ENCODE results near the gene ICAM1. TPM values are rescaled to one million over a fixed set of nuclear protein-coding genes. Genes with fewer than 3 reads are reported as not detected.

The ICAM1 gene
- total and polyA plus RNA-seq, 2 of the 8 experiments (the other 6 are each of a cell fraction or from before 2014, with no cell fraction given) = 4.0 to 9.4 TPM

DNA sequence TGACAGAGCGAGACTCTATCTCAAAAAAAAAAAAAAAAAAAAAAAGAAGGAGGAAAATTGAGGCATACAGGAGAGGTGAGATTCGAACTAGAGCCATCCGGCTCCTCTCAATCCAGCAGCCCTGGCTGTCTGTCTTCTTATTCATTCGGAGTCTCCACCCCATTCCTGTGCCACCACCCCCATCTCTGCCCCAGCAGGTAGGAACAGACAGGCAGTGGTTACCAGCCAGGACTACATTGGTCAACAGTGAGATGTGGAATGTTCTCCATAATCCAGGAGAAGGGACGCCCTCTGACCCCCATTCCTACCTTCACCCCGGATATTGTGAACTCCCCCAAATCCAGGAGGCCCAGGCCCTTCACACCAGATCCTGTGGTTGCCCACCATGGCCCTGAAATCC, 33.2 kb upstream of the ICAM1 start (continued):
- TF ChIP-seq, protein P1, sequence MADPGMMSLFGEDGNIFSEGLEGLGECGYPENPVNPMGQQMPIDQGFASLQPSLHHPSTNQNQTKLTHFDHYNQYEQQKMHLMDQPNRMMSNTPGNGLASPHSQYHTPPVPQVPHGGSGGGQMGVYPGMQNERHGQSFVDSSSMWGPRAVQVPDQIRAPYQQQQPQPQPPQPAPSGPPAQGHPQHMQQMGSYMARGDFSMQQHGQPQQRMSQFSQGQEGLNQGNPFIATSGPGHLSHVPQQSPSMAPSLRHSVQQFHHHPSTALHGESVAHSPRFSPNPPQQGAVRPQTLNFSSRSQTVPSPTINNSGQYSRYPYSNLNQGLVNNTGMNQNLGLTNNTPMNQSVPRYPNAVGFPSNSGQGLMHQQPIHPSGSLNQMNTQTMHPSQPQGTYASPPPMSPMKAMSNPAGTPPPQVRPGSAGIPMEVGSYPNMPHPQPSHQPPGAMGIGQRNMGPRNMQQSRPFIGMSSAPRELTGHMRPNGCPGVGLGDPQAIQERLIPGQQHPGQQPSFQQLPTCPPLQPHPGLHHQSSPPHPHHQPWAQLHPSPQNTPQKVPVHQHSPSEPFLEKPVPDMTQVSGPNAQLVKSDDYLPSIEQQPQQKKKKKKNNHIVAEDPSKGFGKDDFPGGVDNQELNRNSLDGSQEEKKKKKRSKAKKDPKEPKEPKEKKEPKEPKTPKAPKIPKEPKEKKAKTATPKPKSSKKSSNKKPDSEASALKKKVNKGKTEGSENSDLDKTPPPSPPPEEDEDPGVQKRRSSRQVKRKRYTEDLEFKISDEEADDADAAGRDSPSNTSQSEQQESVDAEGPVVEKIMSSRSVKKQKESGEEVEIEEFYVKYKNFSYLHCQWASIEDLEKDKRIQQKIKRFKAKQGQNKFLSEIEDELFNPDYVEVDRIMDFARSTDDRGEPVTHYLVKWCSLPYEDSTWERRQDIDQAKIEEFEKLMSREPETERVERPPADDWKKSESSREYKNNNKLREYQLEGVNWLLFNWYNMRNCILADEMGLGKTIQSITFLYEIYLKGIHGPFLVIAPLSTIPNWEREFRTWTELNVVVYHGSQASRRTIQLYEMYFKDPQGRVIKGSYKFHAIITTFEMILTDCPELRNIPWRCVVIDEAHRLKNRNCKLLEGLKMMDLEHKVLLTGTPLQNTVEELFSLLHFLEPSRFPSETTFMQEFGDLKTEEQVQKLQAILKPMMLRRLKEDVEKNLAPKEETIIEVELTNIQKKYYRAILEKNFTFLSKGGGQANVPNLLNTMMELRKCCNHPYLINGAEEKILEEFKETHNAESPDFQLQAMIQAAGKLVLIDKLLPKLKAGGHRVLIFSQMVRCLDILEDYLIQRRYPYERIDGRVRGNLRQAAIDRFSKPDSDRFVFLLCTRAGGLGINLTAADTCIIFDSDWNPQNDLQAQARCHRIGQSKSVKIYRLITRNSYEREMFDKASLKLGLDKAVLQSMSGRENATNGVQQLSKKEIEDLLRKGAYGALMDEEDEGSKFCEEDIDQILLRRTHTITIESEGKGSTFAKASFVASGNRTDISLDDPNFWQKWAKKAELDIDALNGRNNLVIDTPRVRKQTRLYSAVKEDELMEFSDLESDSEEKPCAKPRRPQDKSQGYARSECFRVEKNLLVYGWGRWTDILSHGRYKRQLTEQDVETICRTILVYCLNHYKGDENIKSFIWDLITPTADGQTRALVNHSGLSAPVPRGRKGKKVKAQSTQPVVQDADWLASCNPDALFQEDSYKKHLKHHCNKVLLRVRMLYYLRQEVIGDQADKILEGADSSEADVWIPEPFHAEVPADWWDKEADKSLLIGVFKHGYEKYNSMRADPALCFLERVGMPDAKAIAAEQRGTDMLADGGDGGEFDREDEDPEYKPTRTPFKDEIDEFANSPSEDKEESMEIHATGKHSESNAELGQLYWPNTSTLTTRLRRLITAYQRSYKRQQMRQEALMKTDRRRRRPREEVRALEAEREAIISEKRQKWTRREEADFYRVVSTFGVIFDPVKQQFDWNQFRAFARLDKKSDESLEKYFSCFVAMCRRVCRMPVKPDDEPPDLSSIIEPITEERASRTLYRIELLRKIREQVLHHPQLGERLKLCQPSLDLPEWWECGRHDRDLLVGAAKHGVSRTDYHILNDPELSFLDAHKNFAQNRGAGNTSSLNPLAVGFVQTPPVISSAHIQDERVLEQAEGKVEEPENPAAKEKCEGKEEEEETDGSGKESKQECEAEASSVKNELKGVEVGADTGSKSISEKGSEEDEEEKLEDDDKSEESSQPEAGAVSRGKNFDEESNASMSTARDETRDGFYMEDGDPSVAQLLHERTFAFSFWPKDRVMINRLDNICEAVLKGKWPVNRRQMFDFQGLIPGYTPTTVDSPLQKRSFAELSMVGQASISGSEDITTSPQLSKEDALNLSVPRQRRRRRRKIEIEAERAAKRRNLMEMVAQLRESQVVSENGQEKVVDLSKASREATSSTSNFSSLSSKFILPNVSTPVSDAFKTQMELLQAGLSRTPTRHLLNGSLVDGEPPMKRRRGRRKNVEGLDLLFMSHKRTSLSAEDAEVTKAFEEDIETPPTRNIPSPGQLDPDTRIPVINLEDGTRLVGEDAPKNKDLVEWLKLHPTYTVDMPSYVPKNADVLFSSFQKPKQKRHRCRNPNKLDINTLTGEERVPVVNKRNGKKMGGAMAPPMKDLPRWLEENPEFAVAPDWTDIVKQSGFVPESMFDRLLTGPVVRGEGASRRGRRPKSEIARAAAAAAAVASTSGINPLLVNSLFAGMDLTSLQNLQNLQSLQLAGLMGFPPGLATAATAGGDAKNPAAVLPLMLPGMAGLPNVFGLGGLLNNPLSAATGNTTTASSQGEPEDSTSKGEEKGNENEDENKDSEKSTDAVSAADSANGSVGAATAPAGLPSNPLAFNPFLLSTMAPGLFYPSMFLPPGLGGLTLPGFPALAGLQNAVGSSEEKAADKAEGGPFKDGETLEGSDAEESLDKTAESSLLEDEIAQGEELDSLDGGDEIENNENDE (IDR thresholded peaks at IDR 0.05; ENCODE audit: insufficient replicate concordance, low read length) = no peak
- TF ChIP-seq SP2 (IDR thresholded peaks at IDR 0.05; ENCODE audit: low read length) = no peak
- TF ChIP-seq SP4 (IDR thresholded peaks at IDR 0.05; ENCODE audit: low read length) = no peak
- TF ChIP-seq, protein P2, sequence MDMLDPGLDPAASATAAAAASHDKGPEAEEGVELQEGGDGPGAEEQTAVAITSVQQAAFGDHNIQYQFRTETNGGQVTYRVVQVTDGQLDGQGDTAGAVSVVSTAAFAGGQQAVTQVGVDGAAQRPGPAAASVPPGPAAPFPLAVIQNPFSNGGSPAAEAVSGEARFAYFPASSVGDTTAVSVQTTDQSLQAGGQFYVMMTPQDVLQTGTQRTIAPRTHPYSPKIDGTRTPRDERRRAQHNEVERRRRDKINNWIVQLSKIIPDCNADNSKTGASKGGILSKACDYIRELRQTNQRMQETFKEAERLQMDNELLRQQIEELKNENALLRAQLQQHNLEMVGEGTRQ (IDR thresholded peaks at IDR 0.05; ENCODE audit: low read length) = no peak
- no peak for TF ChIP-seq SP1 (IDR thresholded peaks at IDR 0.05; ENCODE audit: low read depth, low read length)
- no peak for TF ChIP-seq ZNF274 (IDR thresholded peaks at IDR 0.05; ENCODE audit: borderline replicate concordance, extremely low read depth, low read length)
- no peak for TF ChIP-seq SIX5 (IDR thresholded peaks at IDR 0.05; ENCODE audit: low read depth, low read length)
- TF ChIP-seq CEBPB (IDR thresholded peaks at IDR 0.05; ENCODE audit: low read depth, low read length) = no peak

Data from H1 (cell line).